Mesendoderm (in vitro differentiated cells): Measurements from ENCODE around the gene HTD2.
A peak's percentile ranks its signal among the peaks of the same experiment; 100 is the strongest.

Source experiments
- DNase-seq: peaks from one replicate; pipeline ENCODE4 v3.0.0; 2013
- H2AK5ac ChIP-seq: 2 replicates; pipeline ENCODE4 v1.6.1; 2013; ENCODE audit warnings: low read length, inconsistent platforms
- H2BK120ac ChIP-seq: 2 replicates; pipeline ENCODE4 v1.6.1; 2013; ENCODE audit warnings: low read depth, mild to moderate bottlenecking, low read length, moderate library complexity, mixed read lengths
- H2BK15ac ChIP-seq: replicated peaks from 2 replicates; pipeline ENCODE4 v1.6.1; 2013; ENCODE audit warnings: low read depth, mild to moderate bottlenecking, moderate library complexity
- H2BK5ac ChIP-seq: 2 replicates; pipeline ENCODE4 v1.6.1; 2013; ENCODE audit warnings: low read length, inconsistent platforms
- H3K18ac ChIP-seq: 2 replicates; pipeline ENCODE4 v1.6.1; 2013; ENCODE audit warnings: mild to moderate bottlenecking, low read length, mixed read lengths
- H3K23ac ChIP-seq: one replicate; pipeline ENCODE4 v1.6.1; 2013; ENCODE audit warnings: low read length
- H3K27ac ChIP-seq: 2 replicates; pipeline ENCODE4 v1.5.1; 2013; ENCODE audit warnings: low read depth, mild to moderate bottlenecking, inconsistent platforms, low read length, moderate library complexity
- H3K27me3 ChIP-seq: 2 replicates; pipeline ENCODE4 v1.6.1; 2013; ENCODE audit warnings: low read length, control low read depth, mild to moderate bottlenecking, inconsistent platforms; ENCODE audit not compliant: insufficient read depth, poor library complexity
- H3K36me3 ChIP-seq: 2 replicates; pipeline ENCODE4 v1.6.1; 2013; ENCODE audit warnings: low read length, inconsistent platforms; ENCODE audit not compliant: control insufficient read depth, insufficient read depth
- H3K4ac ChIP-seq: one replicate; pipeline ENCODE4 v1.6.1; 2013; ENCODE audit warnings: low read depth, mild to moderate bottlenecking, low read length, moderate library complexity
- H3K4me1 ChIP-seq: 2 replicates; pipeline ENCODE4 v1.6.1; 2013; ENCODE audit warnings: low read depth, low read length, inconsistent platforms; ENCODE audit not compliant: control insufficient read depth
- H3K4me2 ChIP-seq: 2 replicates; pipeline ENCODE4 v1.6.1; 2013; ENCODE audit warnings: low read length
- H3K4me3 ChIP-seq: 2 replicates; pipeline ENCODE4 v1.5.1; 2013; ENCODE audit warnings: mild to moderate bottlenecking, low read length
- H3K56ac ChIP-seq: one replicate; pipeline ENCODE4 v1.6.1; 2013; ENCODE audit warnings: low read length
- H3K79me1 ChIP-seq: 2 replicates; pipeline ENCODE4 v1.6.1; 2013; ENCODE audit warnings: low read length, inconsistent platforms
- H3K79me2 ChIP-seq: 2 replicates; pipeline ENCODE4 v1.6.1; 2013; ENCODE audit warnings: mild to moderate bottlenecking, low read length; ENCODE audit not compliant: control insufficient read depth, insufficient read depth
- H3K9ac ChIP-seq: 2 replicates; pipeline ENCODE4 v1.6.1; 2013; ENCODE audit warnings: low read length, inconsistent platforms
- H4K5ac ChIP-seq: one replicate; pipeline ENCODE4 v1.6.1; 2013; ENCODE audit warnings: low read length
- H4K8ac ChIP-seq: one replicate; pipeline ENCODE4 v1.6.1; 2013; ENCODE audit warnings: low read depth, mild to moderate bottlenecking, control low read depth, low read length, moderate library complexity
- WGBS: extraction: QIAGEN DNeasy Blood & Tissue Kit; methylation state at CpG from one replicate; pipeline ENCODE4 v1.1.7; 2013; ENCODE audit warnings: low lambda C conversion rate, missing lambda C conversion rate; ENCODE audit not compliant: insufficient coverage; ENCODE audit errors: extremely low coverage; 5-methylcytosine and 5-hydroxymethylcytosine counted together

Gene HTD2

DNA sequence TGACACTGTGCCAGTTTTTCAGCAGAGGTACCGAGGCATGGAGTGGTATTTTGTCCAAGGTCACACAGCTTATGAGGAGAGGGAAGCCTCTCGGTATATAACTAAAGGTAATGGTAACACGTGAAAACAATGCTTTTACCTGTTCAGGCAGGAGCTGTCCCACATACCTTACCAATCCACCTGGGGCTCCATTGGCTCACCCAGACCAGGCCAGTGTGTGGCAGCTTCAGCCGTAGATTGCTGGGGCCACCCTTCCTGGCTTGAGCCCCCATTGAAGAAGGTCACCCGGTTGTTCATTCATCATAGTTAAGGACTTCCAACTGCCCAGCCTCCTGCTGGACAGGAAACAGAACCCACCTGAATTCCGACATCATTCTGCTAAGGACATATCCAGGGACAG lies 9.5 kb upstream of the HTD2 start:
- no CpG with 5 or more reads among the region's 6 CpGs for WGBS
- Histone ChIP-seq H3K4me1 (no peaks in the 10 kb centered on the region), H3K36me3 (no peaks in the 10 kb centered on the region), H3K79me2 (no peaks in the 10 kb centered on the region), H2BK120ac (no peak overlapping the region), H4K5ac (no peak overlapping the region), H3K56ac (no peak overlapping the region), H3K23ac (no peak overlapping the region), H3K18ac (no peak overlapping the region), H3K4ac (no peak overlapping the region), H3K4me2 (no peak overlapping the region), H3K27ac (no peak overlapping the region), H3K79me1 (no peaks in the 10 kb centered on the region), H2AK5ac (no peak overlapping the region), H2BK5ac (no peak overlapping the region), H3K4me3 (no peak overlapping the region), H4K8ac (no peak overlapping the region), H3K9ac (no peak overlapping the region), H3K27me3 (no peaks in the 10 kb centered on the region), H2BK15ac (no peak overlapping the region)
- no peak for DNase-seq

DNA sequence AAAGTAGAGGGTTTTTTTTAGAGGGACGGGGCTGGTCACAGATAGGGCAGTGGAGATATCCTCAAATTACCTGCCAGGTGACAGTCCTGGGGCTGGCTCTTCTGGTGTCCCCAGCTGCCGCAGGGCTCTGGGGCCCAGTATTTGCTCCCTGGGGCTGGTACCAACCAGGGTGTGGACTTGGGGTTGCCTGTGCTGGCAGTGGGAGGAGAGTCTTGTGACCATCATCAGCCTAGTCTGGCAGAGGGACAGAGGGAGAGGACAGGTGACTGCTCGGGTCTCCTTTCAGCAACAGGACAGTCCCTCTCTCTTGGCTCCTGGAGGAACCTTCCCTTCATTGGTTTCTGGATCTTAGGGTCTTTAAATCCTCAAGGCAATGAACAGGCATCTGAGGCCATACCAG lies 8.1 kb upstream of the HTD2 start:
- no peak overlapping the region for H3K4me3 ChIP-seq
- H3K18ac ChIP-seq = no peak overlapping the region
- no peak overlapping the region for H2BK5ac ChIP-seq
- no CpG with 5 or more reads among the region's 3 CpGs for WGBS
- H3K9ac ChIP-seq = no peak overlapping the region
- H3K4me1 ChIP-seq = no peaks in the 10 kb centered on the region
- DNase-seq = no peak
- no peak overlapping the region for H3K27ac ChIP-seq
- no peak overlapping the region for H4K5ac ChIP-seq
- no peak overlapping the region for H3K56ac ChIP-seq
- H3K79me2 ChIP-seq = no peaks in the 10 kb centered on the region
- no peak overlapping the region for H3K23ac ChIP-seq
- H3K79me1 ChIP-seq = no peaks in the 10 kb centered on the region
- H3K4me2 ChIP-seq = no peak overlapping the region
- H2BK15ac ChIP-seq = no peak overlapping the region
- no peak overlapping the region for H2AK5ac ChIP-seq
- H4K8ac ChIP-seq = no peak overlapping the region
- no peaks in the 10 kb centered on the region for H3K36me3 ChIP-seq
- H3K27me3 ChIP-seq = no peaks in the 10 kb centered on the region
- no peak overlapping the region for H2BK120ac ChIP-seq
- H3K4ac ChIP-seq = no peak overlapping the region

DNA sequence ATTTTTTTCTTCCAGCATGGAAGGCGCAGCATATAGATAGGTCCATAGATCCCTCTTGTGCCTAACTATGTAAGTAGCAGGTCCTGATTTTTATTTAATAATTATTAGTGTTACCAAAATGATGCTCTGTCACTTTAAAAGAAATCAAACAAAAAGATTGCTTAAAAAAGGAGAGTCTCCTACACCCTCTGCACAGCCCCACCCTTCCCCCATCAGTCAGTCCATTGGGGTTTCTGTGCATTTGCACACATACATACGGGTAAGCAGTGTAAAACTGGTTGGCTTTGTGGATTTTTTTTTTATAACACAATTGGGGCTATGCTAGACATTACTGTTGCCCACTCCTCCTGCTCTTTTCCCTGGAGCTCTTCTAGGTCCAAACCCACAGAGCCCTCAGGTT lies 7.2 kb upstream of the HTD2 start:
- Histone ChIP-seq H3K27ac (no peak overlapping the region), H3K4me1 (no peaks in the 10 kb centered on the region), H2AK5ac (no peak overlapping the region), H3K4me3 (no peak overlapping the region), H4K5ac (no peak overlapping the region), H3K4me2 (no peak overlapping the region), H4K8ac (no peak overlapping the region), H2BK5ac (no peak overlapping the region), H3K36me3 (no peaks in the 10 kb centered on the region), H3K79me1 (no peaks in the 10 kb centered on the region), H3K4ac (no peak overlapping the region), H3K79me2 (no peaks in the 10 kb centered on the region), H3K23ac (no peak overlapping the region), H2BK120ac (no peak overlapping the region), H2BK15ac (no peak overlapping the region), H3K18ac (no peak overlapping the region), H3K27me3 (no peaks in the 10 kb centered on the region), H3K56ac (no peak overlapping the region), H3K9ac (no peak overlapping the region)
- DNase-seq = no peak
- no CpG with 5 or more reads among the region's 2 CpGs for WGBS

DNA sequence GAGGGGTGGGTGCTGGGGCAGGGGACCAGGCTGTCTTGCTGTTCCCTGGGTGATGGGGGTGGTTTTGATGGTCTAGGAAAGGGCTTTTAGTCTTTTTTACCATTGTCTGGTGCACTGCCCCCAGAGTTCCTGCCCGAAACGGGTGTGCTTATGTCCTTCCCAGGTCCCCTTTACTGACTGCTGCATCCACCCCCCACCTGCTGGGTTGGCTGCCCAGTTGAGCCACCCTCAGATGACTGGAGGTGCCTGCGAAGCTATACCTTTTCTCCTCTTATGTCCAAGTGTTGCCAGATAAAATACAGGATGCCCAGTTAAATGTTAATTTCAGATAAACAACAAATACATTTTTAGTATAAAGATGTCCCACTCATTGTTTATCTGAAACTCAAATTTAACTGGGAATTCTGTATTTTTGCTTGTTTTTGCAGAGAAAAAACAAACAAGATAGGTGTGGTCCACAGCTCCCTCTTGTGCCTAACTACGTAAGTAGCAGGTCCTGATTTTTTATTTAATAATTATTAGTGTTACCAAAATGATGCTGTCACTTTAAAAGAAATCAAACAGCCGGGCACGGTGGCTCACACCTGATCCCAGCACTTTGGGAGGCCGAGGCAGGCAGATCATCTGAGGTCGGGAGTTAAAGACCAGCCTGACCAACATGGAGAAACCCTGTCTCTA lies 6.3 kb upstream of the HTD2 start:
- Histone ChIP-seq H3K36me3 (no peaks in the 10 kb centered on the region), H3K4me2 (no peak overlapping the region), H2BK15ac (no peak overlapping the region), H3K18ac (no peak overlapping the region), H2BK5ac (no peak overlapping the region), H4K5ac (no peak overlapping the region), H2BK120ac (no peak overlapping the region), H3K23ac (no peak overlapping the region), H3K79me1 (no peaks in the 10 kb centered on the region), H3K4me3 (no peak overlapping the region), H3K4me1 (no peaks in the 10 kb centered on the region), H3K27me3 (no peaks in the 10 kb centered on the region), H3K79me2 (no peaks in the 10 kb centered on the region), H3K4ac (no peak overlapping the region), H3K27ac (no peak overlapping the region), H4K8ac (no peak overlapping the region), H2AK5ac (no peak overlapping the region), H3K9ac (no peak overlapping the region), H3K56ac (no peak overlapping the region)
- no CpG with 5 or more reads among the region's 8 CpGs for WGBS
- DNase-seq = peak; percentile 32

DNA sequence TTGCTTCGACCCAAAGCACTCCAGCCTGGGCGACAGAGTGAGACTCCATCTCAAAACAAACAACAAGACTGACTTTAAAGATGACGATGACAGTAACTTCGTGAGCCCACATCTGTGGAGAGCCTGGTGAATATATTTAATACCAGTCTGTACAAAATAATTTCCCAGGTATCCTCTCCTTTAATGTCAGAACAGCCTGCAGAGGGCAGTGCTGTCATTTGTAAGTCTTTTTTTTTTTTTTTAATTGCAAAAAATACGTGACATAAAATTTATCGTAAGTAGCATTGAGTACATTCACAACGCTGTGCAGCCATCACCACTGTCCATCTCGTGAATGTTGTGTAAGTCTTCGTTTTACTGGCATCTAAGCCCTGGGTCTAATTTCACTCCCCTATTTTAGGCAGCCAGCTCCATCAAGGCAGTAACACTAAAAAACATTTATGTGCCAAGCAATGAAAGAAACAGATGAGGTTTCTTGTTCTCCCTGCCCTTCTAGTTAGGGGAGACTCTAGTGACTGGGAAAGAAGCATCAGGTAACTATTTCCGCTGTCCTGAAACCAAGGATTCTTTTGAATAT lies 1.4 kb downstream of the HTD2 start:
- Histone ChIP-seq H3K4ac (no peak overlapping the region), H4K5ac (no peak overlapping the region), H3K4me3 (no peak overlapping the region), H3K9ac (peak overlapping the region; percentile 88), H3K4me1 (no peaks in the 10 kb centered on the region), H3K79me1 (peaks cover 18% of the 10 kb centered on the region), H2BK5ac (no peak overlapping the region), H3K23ac (no peak overlapping the region), H3K79me2 (peaks cover 31% of the 10 kb centered on the region), H2BK120ac (no peak overlapping the region), H3K36me3 (peaks cover 1% of the 10 kb centered on the region), H3K27me3 (no peaks in the 10 kb centered on the region), H3K27ac (no peak overlapping the region), H3K56ac (peak overlapping the region; percentile 87), H4K8ac (no peak overlapping the region), H3K18ac (no peak overlapping the region), H2AK5ac (no peak overlapping the region), H2BK15ac (no peak overlapping the region), H3K4me2 (peak overlapping the region; percentile 88)
- DNase-seq = peak; percentile 57
- no CpG with 5 or more reads among the region's 10 CpGs for whole genome bisulfite sequencing

DNA sequence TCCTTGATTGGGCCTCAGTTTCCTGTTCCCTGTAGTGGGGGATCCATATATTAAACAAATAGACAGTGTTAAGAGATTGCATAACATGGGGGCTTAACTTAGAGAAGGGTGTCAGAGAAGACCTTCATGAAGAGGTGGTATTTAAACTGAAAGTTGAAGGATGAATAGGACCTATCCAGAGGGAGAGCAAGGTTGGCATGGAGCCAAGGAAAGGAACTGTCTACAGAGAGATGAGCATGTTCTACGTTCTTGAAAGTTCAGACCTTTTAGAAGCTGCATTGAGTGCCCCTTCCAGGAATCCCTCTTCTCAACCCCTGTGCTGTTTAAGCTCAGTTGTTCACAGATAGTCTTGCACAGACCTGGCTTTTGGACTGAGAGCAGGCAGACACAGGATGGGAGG lies 2.4 kb downstream of the HTD2 start:
- Histone ChIP-seq H3K79me1 (peaks cover 18% of the 10 kb centered on the region), H3K27ac (no peak overlapping the region), H3K36me3 (peaks cover 1% of the 10 kb centered on the region), H3K4me3 (no peak overlapping the region), H2AK5ac (no peak overlapping the region), H4K5ac (no peak overlapping the region), H3K23ac (no peak overlapping the region), H3K9ac (no peak overlapping the region), H2BK5ac (no peak overlapping the region), H3K4me1 (no peaks in the 10 kb centered on the region), H3K56ac (no peak overlapping the region), H3K18ac (no peak overlapping the region), H2BK120ac (no peak overlapping the region), H3K4ac (no peak overlapping the region), H3K4me2 (no peak overlapping the region), H3K79me2 (peaks cover 31% of the 10 kb centered on the region), H4K8ac (no peak overlapping the region), H3K27me3 (no peaks in the 10 kb centered on the region), H2BK15ac (no peak overlapping the region)
- no peak for DNase-seq
- WGBS = no CpG with 5 or more reads among the region's 1 CpG
